NCI-H1048 (cell line): Measurements from ENCODE around the gene CRYZ.
"Not testable (repeated sequence)": the region's sequence is repeated elsewhere in the genome, so short reads cannot be mapped to it uniquely, and the experiment has no call there.

ENCODE experiments used
- DNase-seq: peaks from one replicate; lab custom pipeline; 2025; lab: John Stamatoyannopoulos, UW

CRYZ gene

DNA sequence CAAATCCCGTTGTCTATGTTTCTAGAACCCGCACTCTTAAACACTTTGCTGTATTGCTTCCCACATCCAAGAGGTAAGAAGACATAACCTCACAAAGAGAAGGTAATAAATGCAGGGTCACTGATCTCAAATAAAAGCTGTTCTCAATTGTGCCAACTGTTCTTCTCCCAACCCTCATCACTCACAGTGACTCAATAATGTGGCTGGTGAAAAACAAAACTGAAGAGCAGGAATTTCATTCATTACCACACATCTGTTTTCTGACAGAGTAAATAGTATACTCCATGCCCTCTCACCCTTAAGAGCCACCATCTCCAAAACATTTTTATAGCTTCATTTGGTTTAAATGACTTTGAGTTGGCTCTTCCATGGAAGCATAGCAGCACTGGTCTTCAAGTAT, 53.0 kb downstream of the CRYZ start:
- no peak for DNase-seq

DNA sequence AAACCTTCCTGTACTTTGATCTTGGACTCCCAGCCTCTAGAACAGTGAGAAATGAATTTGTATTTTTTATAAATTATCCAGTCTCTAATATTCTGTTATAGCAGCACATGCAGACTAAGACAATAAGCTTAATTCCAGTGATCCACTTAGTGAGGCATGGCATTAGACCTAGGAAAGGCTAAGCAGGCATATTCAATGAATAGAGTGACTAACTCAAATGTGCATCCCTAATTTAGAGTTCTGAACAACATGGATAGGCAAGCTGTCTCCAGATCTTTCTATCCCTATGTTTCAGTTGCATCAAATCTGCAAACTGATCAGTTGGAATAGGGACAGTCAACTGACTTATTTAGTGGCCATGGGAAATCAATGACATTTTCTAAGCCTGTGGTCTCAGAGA, 54.9 kb downstream of the CRYZ start:
- DNase-seq = no peak

DNA sequence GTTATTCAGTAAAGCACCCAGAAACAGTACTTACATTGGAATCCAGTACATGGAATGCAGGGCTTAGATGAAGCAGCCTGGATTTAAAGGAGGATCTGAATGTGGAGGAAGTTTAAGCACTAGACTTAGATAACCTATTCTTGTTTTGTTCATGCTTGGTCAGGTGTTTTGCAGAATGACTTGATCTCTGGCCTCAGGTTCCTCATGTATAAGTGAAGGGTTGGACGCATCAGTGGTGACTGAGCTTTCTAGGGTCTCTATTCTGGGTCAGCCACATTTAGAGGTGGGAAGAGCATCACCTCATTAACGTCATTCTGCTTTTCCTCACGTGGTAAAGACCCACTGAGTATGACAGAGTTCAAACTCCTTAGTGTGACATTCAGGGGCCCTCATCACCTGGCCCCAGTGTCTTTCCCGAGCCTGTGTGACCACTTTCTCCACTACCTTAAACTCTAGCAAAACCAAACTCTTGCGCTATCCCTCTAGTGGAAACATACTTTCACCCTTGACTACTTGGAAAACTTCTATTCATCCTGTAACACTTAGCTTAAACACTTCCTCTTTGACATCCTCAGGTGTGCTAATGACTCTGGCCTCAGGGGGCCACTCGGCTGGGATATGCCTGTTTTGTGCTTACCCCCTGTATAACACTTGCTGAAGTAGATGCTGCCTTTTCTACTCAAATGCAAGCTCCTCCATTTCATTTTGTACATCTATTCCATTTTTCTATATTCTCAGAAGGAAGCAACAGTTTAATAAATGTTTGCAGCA, 58.4 kb downstream of the CRYZ start:
- DNase-seq = no peak

DNA sequence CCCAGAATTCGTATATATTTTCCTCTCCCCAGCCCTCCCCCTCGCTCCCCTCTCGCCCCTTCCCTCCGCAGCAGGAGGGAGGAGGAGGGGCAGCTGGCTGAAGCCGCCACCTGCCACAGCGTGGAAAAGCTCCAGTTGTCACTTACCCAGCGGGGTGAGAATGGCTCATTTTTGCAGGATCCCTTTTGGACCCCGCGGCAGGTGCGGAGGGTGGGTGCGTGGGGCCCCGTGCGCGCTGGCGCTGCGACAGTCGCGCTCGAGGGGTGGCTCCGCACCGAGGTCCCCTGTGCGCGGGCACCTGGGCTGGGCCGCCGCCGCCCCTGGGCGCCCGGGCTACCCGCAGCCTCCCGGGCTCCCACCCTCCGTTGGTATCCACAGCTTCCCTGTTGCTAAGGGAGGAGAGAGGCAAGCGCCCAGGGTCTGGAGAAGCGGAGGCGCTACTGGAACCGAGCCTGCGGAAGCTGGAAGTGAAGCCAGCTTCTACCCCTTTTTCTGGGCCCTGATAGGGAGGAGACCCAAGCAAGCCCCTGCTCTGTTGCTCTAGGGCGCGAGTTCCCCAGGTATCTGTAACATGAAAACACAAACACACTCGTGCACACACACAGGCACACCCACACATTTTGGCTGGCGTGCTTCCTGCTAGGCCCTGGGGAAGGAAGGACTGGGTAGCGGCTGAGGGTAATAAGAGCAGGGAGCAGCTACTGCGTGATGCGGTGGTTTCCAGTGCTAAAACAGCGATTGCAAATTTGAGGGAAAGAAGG, 59.3 kb downstream of the CRYZ start, which contains the start of gene ERICH3:
Gene ERICH3 (minus strand): TSS at position 442 of the 761 bp plus-strand sequence. CDS start 273 bp downstream, at position 169.
- no peak for DNase-seq

DNA sequence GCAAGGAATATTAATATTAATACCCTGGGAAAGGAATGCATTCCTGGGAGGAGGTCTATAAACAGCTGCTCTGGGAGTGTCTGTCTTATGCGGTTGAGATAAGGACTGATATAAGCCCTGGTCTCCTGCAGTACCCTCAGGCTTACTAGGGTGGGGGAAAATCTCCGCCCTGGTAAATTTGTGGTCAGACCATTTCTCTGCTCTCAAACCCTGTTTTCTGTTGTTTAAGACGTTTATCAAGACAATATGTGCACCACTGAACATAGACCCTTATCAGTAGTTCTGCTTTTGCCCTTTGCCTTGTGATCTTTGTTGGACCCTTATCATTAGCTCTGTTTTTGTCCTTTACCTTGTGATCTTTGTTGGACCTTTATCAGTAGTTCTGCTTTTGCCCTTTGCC, 62.0 kb downstream of the CRYZ start:
- DNase-seq = not testable (repeated sequence)
